ENCODE measurements around the gene CCDC184. TPM values are rescaled to one million over a fixed set of nuclear protein-coding genes. Genes with fewer than 3 reads are reported as not detected.

The CCDC184 gene
- total RNA-seq, 2 donors from 2014 or later: 0.17 to 0.32 TPM

DNA sequence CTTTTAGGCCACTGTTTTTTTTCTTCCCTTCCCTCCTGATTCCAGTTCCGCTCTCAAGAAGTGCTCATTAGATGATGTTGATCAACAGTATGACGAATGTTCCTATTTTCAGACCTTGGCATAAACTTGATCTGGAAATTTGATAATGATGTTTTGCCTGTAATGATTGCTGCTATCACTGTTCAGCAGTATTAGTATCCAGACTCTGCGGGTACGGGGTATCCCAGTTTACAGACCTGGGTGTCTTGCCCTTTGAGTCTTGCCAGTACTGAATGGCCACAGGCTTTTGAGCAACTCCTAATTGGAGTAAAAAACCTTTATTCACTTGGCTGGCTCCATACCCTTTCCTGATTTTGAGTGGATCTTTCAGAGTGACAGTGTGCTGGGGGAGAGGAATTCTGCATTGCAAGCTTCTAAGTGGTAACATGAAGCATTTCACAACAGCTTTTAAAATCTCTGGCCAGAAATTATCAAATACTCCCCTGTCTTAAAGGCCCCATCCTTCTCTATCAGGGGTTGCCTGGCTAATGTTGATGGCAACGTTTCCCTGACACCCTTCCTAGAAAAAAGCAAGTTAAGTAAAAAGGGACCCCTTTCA, 20.2 kb upstream of the CCDC184 start:
- Mint-ChIP-seq H3K36me3 (ENCODE audit: insufficient read depth in 2 of 2) (no peaks in the 10 kb centered on the region), H3K4me1 (ENCODE audit: low read depth) (peaks cover 9% of the 10 kb centered on the region), H3K9me3 (no peaks in the 10 kb centered on the region), H3K4me3 (no peak overlapping the region), H3K27me3 (ENCODE audit: low read depth) (peaks cover 17% of the 10 kb centered on the region), H3K27ac (no peak overlapping the region)
- ATAC-seq (replicated peaks in 1 of 2) (no peak), DNase-seq (no peak)

- DNase-seq: no peak
- Mint-ChIP-seq H3K36me3 (ENCODE audit: insufficient read depth in 2 of 2) (no peaks in the 10 kb centered on the region), H3K27me3 (ENCODE audit: low read depth) (peaks cover 17% of the 10 kb centered on the region), H3K9me3 (no peaks in the 10 kb centered on the region), H3K4me3 (no peak overlapping the region), H3K27ac (no peak overlapping the region), H3K4me1 (ENCODE audit: low read depth) (no peaks in the 10 kb centered on the region)
- ATAC-seq (replicated peaks in 1 of 2): no peak
Measured at GRCh38 chr12:48164451-48164850, 19.0 kb upstream of the CCDC184 start.

DNA sequence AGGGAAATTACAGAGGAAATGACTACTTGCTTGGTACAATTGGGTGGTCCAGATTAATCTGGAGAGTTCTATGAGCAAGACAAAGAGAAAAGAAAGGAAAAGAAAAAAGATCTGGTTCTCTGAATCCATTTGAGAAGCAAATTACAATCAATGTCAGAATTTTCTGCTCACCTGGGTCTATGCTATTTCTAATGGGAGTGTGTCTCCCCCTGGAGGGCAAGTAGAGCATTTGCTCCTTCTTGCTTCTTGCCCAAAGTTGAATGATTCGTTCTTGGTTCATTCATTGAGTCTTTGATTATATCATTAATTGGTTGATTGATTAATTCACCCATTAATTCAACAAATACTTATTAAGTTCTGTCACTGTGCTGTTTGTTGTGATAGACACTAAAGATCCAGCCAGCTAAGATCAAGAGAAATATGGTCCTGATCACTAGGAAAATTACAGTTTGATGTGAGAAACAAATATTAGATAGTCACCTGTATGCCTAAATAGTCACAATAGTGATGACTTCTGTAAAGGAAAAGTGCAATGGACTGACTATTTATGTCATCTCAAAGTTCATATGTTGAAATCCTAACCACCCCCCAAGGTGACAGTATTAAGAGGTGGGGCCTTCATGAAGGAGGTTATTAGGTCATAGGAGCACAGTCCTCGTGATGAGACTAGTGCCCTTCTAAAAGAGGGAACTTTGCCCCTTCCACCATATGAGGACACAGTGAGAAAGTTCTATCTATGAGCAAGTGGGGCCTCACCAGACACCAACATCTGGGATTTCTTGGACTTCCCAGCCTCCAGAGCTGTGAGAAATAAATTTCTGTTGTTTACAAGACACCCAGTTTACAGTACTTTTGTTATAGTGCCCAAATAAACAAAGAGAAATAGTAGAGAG, 18.1 kb upstream of the CCDC184 start:
- ATAC-seq (replicated peaks in 1 of 2) (peak; percentile 66 to 70), DNase-seq (peak; percentile 53 to 69)
- H3K4me3 Mint-ChIP-seq: no peak overlapping the region
- no peaks in the 10 kb centered on the region for H3K36me3 Mint-ChIP-seq (ENCODE audit: insufficient read depth in 2 of 2)
- H3K9me3 Mint-ChIP-seq: no peaks in the 10 kb centered on the region
- no peaks in the 10 kb centered on the region for H3K4me1 Mint-ChIP-seq (ENCODE audit: low read depth)
- peaks cover 17% of the 10 kb centered on the region for H3K27me3 Mint-ChIP-seq (ENCODE audit: low read depth)
- no peak overlapping the region for H3K27ac Mint-ChIP-seq

DNA sequence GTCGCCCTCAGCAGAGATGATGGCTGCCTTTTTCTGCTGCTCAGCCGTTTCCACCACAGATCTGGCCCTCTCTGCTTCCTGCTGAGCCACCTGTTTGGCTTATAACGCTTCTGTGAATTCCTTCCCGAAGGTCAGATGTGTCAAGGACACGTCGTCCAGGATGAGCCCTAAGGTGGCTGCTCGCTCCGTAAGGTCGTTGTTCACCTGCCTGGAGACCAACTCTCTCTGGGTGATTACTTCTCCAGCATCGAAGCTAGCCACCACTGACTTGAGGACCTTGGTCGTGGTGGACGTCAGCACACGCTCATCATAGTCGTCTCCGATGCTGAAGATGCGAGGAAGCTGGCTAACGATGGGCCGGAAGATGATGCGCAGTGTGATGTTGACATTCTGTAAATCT, 14.4 kb upstream of the CCDC184 start:
- no peak overlapping the region for H3K4me3 Mint-ChIP-seq
- peaks cover 17% of the 10 kb centered on the region for H3K27me3 Mint-ChIP-seq (ENCODE audit: low read depth)
- H3K4me1 Mint-ChIP-seq (ENCODE audit: low read depth): no peaks in the 10 kb centered on the region
- DNase-seq (no peak), ATAC-seq (replicated peaks in 1 of 2) (no peak)
- no peak overlapping the region for H3K27ac Mint-ChIP-seq
- no peaks in the 10 kb centered on the region for H3K36me3 Mint-ChIP-seq (ENCODE audit: insufficient read depth in 2 of 2)
- no peaks in the 10 kb centered on the region for H3K9me3 Mint-ChIP-seq

GRCh38 chr12:48175613-48176416, 7.6 kb upstream of the CCDC184 start:
- Mint-ChIP-seq H3K27ac (peak overlapping the region; percentile 82), H3K36me3 (ENCODE audit: insufficient read depth in 2 of 2) (no peaks in the 10 kb centered on the region)

GRCh38 chr12:48176417-48176751, 7.1 kb upstream of the CCDC184 start:
- Mint-ChIP-seq H3K27me3 (ENCODE audit: low read depth) (peaks cover 26% of the 10 kb centered on the region), H3K9me3 (no peaks in the 10 kb centered on the region), H3K27ac (no peak overlapping the region), H3K4me1 (ENCODE audit: low read depth) (peaks cover 11% of the 10 kb centered on the region), H3K4me3 (peak overlapping the region in 1 of 2 donors; percentile 31), H3K36me3 (ENCODE audit: insufficient read depth in 2 of 2) (no peaks in the 10 kb centered on the region)
- ATAC-seq (replicated peaks in 1 of 2) (no peak), DNase-seq (no peak)

More at GRCh38 chr12:48175613-48176416, 7.6 kb upstream of the CCDC184 start:
- DNase-seq (no peak), ATAC-seq (replicated peaks in 1 of 2) (no peak)
- peaks cover 21% of the 10 kb centered on the region for H3K27me3 Mint-ChIP-seq (ENCODE audit: low read depth)
- peaks cover 11% of the 10 kb centered on the region for H3K4me1 Mint-ChIP-seq (ENCODE audit: low read depth)
- H3K4me3 Mint-ChIP-seq: peak overlapping the region; percentile 4 to 70
- H3K9me3 Mint-ChIP-seq: no peaks in the 10 kb centered on the region

DNA sequence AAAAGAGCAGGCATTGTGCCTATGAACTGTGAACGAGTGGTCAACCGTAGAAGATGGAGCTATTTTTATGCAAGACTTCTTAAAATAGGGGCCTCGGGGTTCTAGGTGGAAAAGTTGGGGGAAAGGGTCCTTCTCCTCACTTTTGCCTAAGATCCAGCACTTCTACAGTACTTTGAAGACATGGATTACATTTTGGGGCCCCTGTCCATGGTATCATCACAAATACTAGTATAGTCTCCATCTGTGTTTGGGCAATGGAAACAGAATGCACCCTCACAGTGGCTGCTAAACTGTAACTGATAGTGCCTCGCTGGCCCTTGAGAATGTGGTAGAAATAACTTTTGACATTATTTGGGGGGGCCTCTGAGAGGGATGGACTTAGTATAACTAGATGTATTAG, 5.5 kb upstream of the CCDC184 start:
- ATAC-seq (replicated peaks in 1 of 2) (no peak), DNase-seq (no peak)
- no peaks in the 10 kb centered on the region for H3K9me3 Mint-ChIP-seq
- H3K4me3 Mint-ChIP-seq: no peak overlapping the region
- peaks cover 18% of the 10 kb centered on the region for H3K4me1 Mint-ChIP-seq (ENCODE audit: low read depth)
- H3K27ac Mint-ChIP-seq: no peak overlapping the region
- H3K36me3 Mint-ChIP-seq (ENCODE audit: insufficient read depth in 2 of 2): no peaks in the 10 kb centered on the region
- peaks cover 31% of the 10 kb centered on the region for H3K27me3 Mint-ChIP-seq (ENCODE audit: low read depth)

GRCh38 chr12:48179466-48179865, 4.0 kb upstream of the CCDC184 start:
- H3K27me3 Mint-ChIP-seq (ENCODE audit: low read depth): peaks cover 36% of the 10 kb centered on the region

GRCh38 chr12:48180424-48180823, 3.0 kb upstream of the CCDC184 start:
- peaks cover 17% of the 10 kb centered on the region for H3K4me1 Mint-ChIP-seq (ENCODE audit: low read depth)
- no peak overlapping the region for H3K4me3 Mint-ChIP-seq
- no peaks in the 10 kb centered on the region for H3K36me3 Mint-ChIP-seq (ENCODE audit: insufficient read depth in 2 of 2)
- H3K27ac Mint-ChIP-seq: peak overlapping the region; percentile 24
- H3K27me3 Mint-ChIP-seq (ENCODE audit: low read depth): peaks cover 46% of the 10 kb centered on the region
- DNase-seq (no peak), ATAC-seq (replicated peaks in 1 of 2) (no peak)
- H3K9me3 Mint-ChIP-seq: no peaks in the 10 kb centered on the region

More at GRCh38 chr12:48179466-48179865, 4.0 kb upstream of the CCDC184 start:
- no peak overlapping the region for H3K27ac Mint-ChIP-seq
- H3K36me3 Mint-ChIP-seq (ENCODE audit: insufficient read depth in 2 of 2): no peaks in the 10 kb centered on the region
- H3K4me3 Mint-ChIP-seq: no peak overlapping the region
- no peak for DNase-seq
- peaks cover 18% of the 10 kb centered on the region for H3K4me1 Mint-ChIP-seq (ENCODE audit: low read depth)
- no peaks in the 10 kb centered on the region for H3K9me3 Mint-ChIP-seq
- ATAC-seq (replicated peaks in 1 of 2): no peak

DNA sequence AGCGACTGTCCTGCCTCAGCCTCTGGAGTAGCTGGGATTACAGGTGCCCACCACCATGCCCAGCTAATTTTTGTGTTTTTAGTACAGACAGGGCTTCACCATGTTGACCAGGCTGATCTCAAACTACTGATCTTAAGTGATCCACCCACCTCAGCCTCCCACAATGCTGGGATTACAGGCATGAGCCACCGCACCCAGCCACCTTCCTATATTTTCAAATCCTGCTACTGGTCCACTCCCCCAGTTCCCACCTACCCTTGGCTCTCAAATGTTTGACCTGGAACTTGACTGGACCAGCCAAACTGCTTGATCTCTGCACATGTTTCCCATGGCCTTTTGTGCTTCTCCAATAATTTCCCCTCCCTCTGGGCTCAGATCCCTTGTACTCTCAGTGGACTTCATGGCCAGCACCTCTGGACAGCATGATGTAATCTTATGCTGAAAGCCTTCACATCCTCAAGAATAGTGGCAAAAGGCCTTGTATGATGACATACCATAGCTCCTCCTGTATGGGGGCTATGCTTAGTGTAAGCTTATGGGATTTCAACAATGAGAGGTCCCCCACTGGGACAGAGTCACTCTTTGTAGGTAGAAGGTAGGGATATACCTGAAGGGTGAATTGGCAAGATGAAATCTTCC, 2.5 kb upstream of the CCDC184 start:
- Mint-ChIP-seq H3K27me3 (ENCODE audit: low read depth) (peaks cover 50% of the 10 kb centered on the region), H3K4me3 (no peak overlapping the region), H3K4me1 (ENCODE audit: low read depth) (peaks cover 15% of the 10 kb centered on the region), H3K36me3 (ENCODE audit: insufficient read depth in 2 of 2) (no peaks in the 10 kb centered on the region), H3K9me3 (no peaks in the 10 kb centered on the region), H3K27ac (no peak overlapping the region)
- no peak for DNase-seq
- ATAC-seq (replicated peaks in 1 of 2): no peak

GRCh38 chr12:48182631-48183030, 813 bp upstream of the CCDC184 start:
- peak overlapping the region; percentile 18 for H3K27ac Mint-ChIP-seq
- ATAC-seq (replicated peaks in 1 of 2): no peak
- peaks cover 46% of the 10 kb centered on the region for H3K27me3 Mint-ChIP-seq (ENCODE audit: low read depth)
- no peaks in the 10 kb centered on the region for H3K9me3 Mint-ChIP-seq
- no peaks in the 10 kb centered on the region for H3K36me3 Mint-ChIP-seq (ENCODE audit: insufficient read depth in 2 of 2)
- peaks cover 14% of the 10 kb centered on the region for H3K4me1 Mint-ChIP-seq (ENCODE audit: low read depth)
- peak overlapping the region; percentile 70 to 93 for H3K4me3 Mint-ChIP-seq
- no peak for DNase-seq

- Mint-ChIP-seq H3K4me1 (ENCODE audit: low read depth) (peaks cover 14% of the 10 kb centered on the region), H3K36me3 (ENCODE audit: insufficient read depth in 2 of 2) (no peaks in the 10 kb centered on the region), H3K4me3 (peak overlapping the region; percentile 70 to 93), H3K27ac (no peak overlapping the region), H3K9me3 (no peaks in the 10 kb centered on the region), H3K27me3 (ENCODE audit: low read depth) (peaks cover 38% of the 10 kb centered on the region)
- peak; percentile 15 to 32 for DNase-seq
- ATAC-seq (replicated peaks in 1 of 2): peak; percentile 22 to 30
Measured at GRCh38 chr12:48183876-48184548, 568 bp downstream of the CCDC184 start.
